HEK293 (cell line): ENCODE data around the gene FMNL1.
"Not testable (repeated sequence)": the region's sequence is repeated elsewhere in the genome, so short reads cannot be mapped to it uniquely, and the experiment has no call there.

ENCODE experiments used
- CTCF ChIA-PET: fragments of 350-600 bp; formaldehyde crosslinking; extraction: SDS; loops from one replicate; lab custom pipeline; 2021; ENCODE audit warnings: antibody characterized with exemption; lab: Yijun Ruan, JAX
- POLR2A ChIA-PET: fragments of 300-600 bp; formaldehyde crosslinking; extraction: SDS; loops from one replicate; lab custom pipeline; 2020; ENCODE audit warnings: antibody characterized with exemption, inconsistent platforms; lab: Yijun Ruan, JAX
- H3K27ac ChIP-seq: fragments of 200-500 bp; sonication (Bioruptor generic); 2 replicates; pipeline ENCODE4 v1.5.1; 2014; ENCODE audit warnings: low read depth, low read length, control low read depth, inconsistent platforms; ENCODE audit errors: extremely low read depth
- H3K36me3 ChIP-seq, 2 experiments: fragments of 200-500 bp in 1 of 2; sonication (Bioruptor generic) in 1 of 2; 1 replicate in 1 of 2; 2 replicates in 1 of 2; pipeline ENCODE4 v1.5.1; 2014 to 2017; ENCODE audit warnings: inconsistent platforms in 2 of 2, low read length in 2 of 2; ENCODE audit not compliant: control insufficient read depth in 2 of 2, insufficient read depth in 1 of 2
- H3K4me1 ChIP-seq: fragments of 200-500 bp; sonication (Bioruptor generic); 2 replicates; pipeline ENCODE4 v1.5.1; 2014; ENCODE audit warnings: mild to moderate bottlenecking, low read length, inconsistent platforms; ENCODE audit not compliant: control insufficient read depth, insufficient read depth
- H3K4me3 ChIP-seq: 2 replicates; pipeline ENCODE4 v1.5.1; 2011; ENCODE audit warnings: low read depth, mild to moderate bottlenecking, control low read depth, low read length, moderate library complexity
- H3K9me3 ChIP-seq: fragments of 200-500 bp; sonication (Bioruptor generic); 2 replicates; pipeline ENCODE4 v1.5.1; 2014; ENCODE audit warnings: low read depth, low read length, inconsistent platforms; ENCODE audit not compliant: control insufficient read depth, insufficient read depth
- EGR2 ChIP-seq: fragments of 450-650 bp; formaldehyde crosslinking; IDR thresholded peaks from 2 replicates; pipeline ENCODE4 v1.5.1; 2016; ENCODE audit warnings: low read depth, missing biosample characterization, missing genetic modification characterization
- KLF8 ChIP-seq: fragments of 450-650 bp; formaldehyde crosslinking; IDR thresholded peaks from 2 replicates; pipeline ENCODE4 v1.5.1; 2016; ENCODE audit warnings: missing biosample characterization, missing genetic modification characterization
- PRDM2 ChIP-seq: fragments of 450-650 bp; formaldehyde crosslinking; IDR thresholded peaks from 2 replicates; pipeline ENCODE4 v1.5.1; 2016; ENCODE audit warnings: missing biosample characterization, missing genetic modification characterization, borderline replicate concordance
- ZBTB11 ChIP-seq: fragments of 450-650 bp; formaldehyde crosslinking; conservative IDR thresholded peaks from 2 replicates; pipeline ENCODE4 v1.5.1; 2016; ENCODE audit warnings: low read depth, missing biosample characterization, missing genetic modification characterization
- ZBTB48 ChIP-seq: fragments of 450-650 bp; formaldehyde crosslinking; IDR thresholded peaks from 2 replicates; pipeline ENCODE4 v1.5.1; 2016; ENCODE audit warnings: missing biosample characterization, missing genetic modification characterization
- ZNF140 ChIP-seq: fragments of 450-650 bp; formaldehyde crosslinking; IDR thresholded peaks from 2 replicates; pipeline ENCODE4 v1.5.1; 2016; ENCODE audit warnings: missing biosample characterization, missing genetic modification characterization
- ZNF146 ChIP-seq: fragments of 450-650 bp; formaldehyde crosslinking; IDR thresholded peaks from 2 replicates; pipeline ENCODE4 v1.5.1; 2016; ENCODE audit warnings: missing biosample characterization, missing genetic modification characterization
- ZNF175 ChIP-seq: fragments of 450-650 bp; formaldehyde crosslinking; IDR thresholded peaks from 2 replicates; pipeline ENCODE4 v1.5.1; 2016; ENCODE audit warnings: missing biosample characterization, missing genetic modification characterization
- ZNF214 ChIP-seq: fragments of 450-650 bp; formaldehyde crosslinking; IDR thresholded peaks from 2 replicates; pipeline ENCODE4 v1.5.1; 2017; ENCODE audit warnings: missing biosample characterization, mild to moderate bottlenecking, missing genetic modification characterization, borderline replicate concordance
- ZNF521 ChIP-seq: fragments of 450-650 bp; formaldehyde crosslinking; IDR thresholded peaks from 2 replicates; pipeline ENCODE4 v1.5.1; 2017; ENCODE audit warnings: missing biosample characterization, mild to moderate bottlenecking, missing genetic modification characterization
- ZNF623 ChIP-seq: fragments of 450-650 bp; formaldehyde crosslinking; IDR thresholded peaks from 2 replicates; pipeline ENCODE4 v1.5.1; 2016; ENCODE audit warnings: missing biosample characterization, missing genetic modification characterization
- ZNF626 ChIP-seq: fragments of 450-650 bp; sonication (Bioruptor Pico); formaldehyde crosslinking; IDR thresholded peaks from 2 replicates; pipeline ENCODE4 v1.5.1; 2018; ENCODE audit warnings: missing biosample characterization, missing genetic modification characterization, inconsistent platforms
- ZNF692 ChIP-seq: fragments of 450-650 bp; formaldehyde crosslinking; IDR thresholded peaks from 2 replicates; pipeline ENCODE4 v1.5.1; 2016; ENCODE audit warnings: missing biosample characterization, missing genetic modification characterization
- ZNF792 ChIP-seq: fragments of 450-650 bp; formaldehyde crosslinking; IDR thresholded peaks from 2 replicates; pipeline ENCODE4 v1.5.1; 2016; ENCODE audit warnings: missing biosample characterization, missing genetic modification characterization
- ZNF843 ChIP-seq: fragments of 450-650 bp; formaldehyde crosslinking; IDR thresholded peaks from 2 replicates; pipeline ENCODE4 v1.5.1; 2016; ENCODE audit warnings: missing biosample characterization, missing genetic modification characterization

FMNL1 gene

GRCh38 chr17:45251931-45252330, 30.2 kb downstream of the FMNL1 start (continued):
- TF ChIP-seq PRDM2 (tag by site-specific recombination) (no peak), ZBTB11 (tag by site-specific recombination) (no peak), ZNF140 (tag by site-specific recombination) (no peak), ZNF843 (tag by site-specific recombination) (no peak), ZNF214 (tag by site-specific recombination) (no peak), ZBTB48 (tag by site-specific recombination) (no peak), ZNF792 (tag by site-specific recombination) (no peak), KLF8 (no peak)

- H3K4me1 ChIP-seq, H3K9me3 ChIP-seq, H3K27ac ChIP-seq, H3K36me3 ChIP-seq, H3K4me3 ChIP-seq: not testable (repeated sequence)
- CTCF ChIA-PET, result interaction anchor here (0.6 to 2.9 kb wide), 3 partner anchors 18 to 135 kb away, joined by 3 to 15 read pairs (median 5); no protein-coding TSS in a partner anchor
- POLR2A ChIA-PET, result interaction anchor here (1.3 kb wide), 1 partner anchor 105 kb away, joined by 4 read pairs; the partner anchor contains the start of gene HEXIM1
Measured at GRCh38 chr17:45253237-45253636, 31.6 kb downstream of the FMNL1 start.

GRCh38 chr17:45253879-45254278, 32.2 kb downstream of the FMNL1 start:
- no peaks in the 10 kb centered on the region for H3K4me1 ChIP-seq
- H3K4me3 ChIP-seq, result no peak overlapping the region
- ChIA-PET POLR2A (interaction anchor here (1.3 kb wide), 1 partner anchor 105 kb away, joined by 4 read pairs; the partner anchor contains the start of gene HEXIM1), CTCF (interaction anchor here (0.6 to 2.9 kb wide), 3 partner anchors 18 to 135 kb away, joined by 3 to 15 read pairs (median 5); no protein-coding TSS in a partner anchor)
- peaks cover 0 to 3% of the 10 kb centered on the region in 2 experiments; a peak in 2 of 3 replicates for H3K36me3 ChIP-seq
- H3K9me3 ChIP-seq, result no peaks in the 10 kb centered on the region
- no peak overlapping the region for H3K27ac ChIP-seq
- TF ChIP-seq ZNF175 (tag by site-specific recombination) (no peak), ZNF623 (tag by site-specific recombination) (no peak), ZNF521 (tag by site-specific recombination) (no peak), ZNF692 (tag by site-specific recombination) (no peak), EGR2 (tag by site-specific recombination) (no peak), ZNF146 (tag by site-specific recombination) (no peak), ZNF626 (tag by site-specific recombination) (no peak)
